ENCODE results near the gene ZIC2.

GRCh38 chr13:99973163-99973807 is 8.3 kb upstream of the ZIC2 start:
- TF ChIP-seq CTCF (conservative IDR thresholded peaks at IDR 0.05) (no peak), EZH2 (IDR thresholded peaks at IDR 0.05; ENCODE audit: low read depth) (no peak)

All from PC-9 (cell line).